Neuronal stem cell (in vitro differentiated cells): ENCODE measurements around the gene RPRD1A.

Experiments used
- DNase-seq: peaks from one replicate; pipeline ENCODE4 v3.0.0-alpha.2; 2013; ENCODE audit warnings: low spot score
- H2AFZ ChIP-seq: one replicate; pipeline ENCODE4 v1.6.1; 2013; ENCODE audit warnings: mild to moderate bottlenecking, low read length, inconsistent platforms
- H2AK5ac ChIP-seq: 2 replicates; pipeline ENCODE4 v1.6.1; 2013; ENCODE audit warnings: low read depth, mild to moderate bottlenecking, inconsistent platforms, low read length, moderate library complexity, mixed read lengths
- H2BK120ac ChIP-seq: 2 replicates; pipeline ENCODE4 v1.6.1; 2013; ENCODE audit warnings: low read depth, mild to moderate bottlenecking, inconsistent platforms, low read length, moderate library complexity, mixed read lengths
- H2BK12ac ChIP-seq: one replicate; pipeline ENCODE4 v1.6.1; 2013; ENCODE audit warnings: low read length, inconsistent platforms
- H2BK15ac ChIP-seq: 2 replicates; pipeline ENCODE4 v1.6.1; 2013; ENCODE audit warnings: mild to moderate bottlenecking, low read length, inconsistent platforms, mixed read lengths
- H2BK5ac ChIP-seq: one replicate; pipeline ENCODE4 v1.6.1; 2013; ENCODE audit warnings: inconsistent platforms, mild to moderate bottlenecking, low read length, moderate library complexity
- H3K14ac ChIP-seq: one replicate; pipeline ENCODE4 v1.6.1; 2013; ENCODE audit warnings: low read length, inconsistent platforms
- H3K18ac ChIP-seq: 2 replicates; pipeline ENCODE4 v1.6.1; 2013; ENCODE audit warnings: low read length, inconsistent platforms
- H3K23ac ChIP-seq: 2 replicates; pipeline ENCODE4 v1.6.1; 2013; ENCODE audit warnings: low read depth, mild to moderate bottlenecking, mixed read lengths, low read length, inconsistent platforms; ENCODE audit not compliant: poor library complexity
- H3K27ac ChIP-seq: replicated peaks from 3 replicates; pipeline ENCODE4 v1.5.1; 2013; ENCODE audit warnings: low read length, inconsistent platforms
- H3K27me3 ChIP-seq, 3 experiments: 2 replicates each; pipeline ENCODE4 v1.6.1; 2013; ENCODE audit warnings: low read length in 3 of 3, mild to moderate bottlenecking in 2 of 3, inconsistent platforms in 1 of 3, low read depth in 1 of 3, mixed read lengths in 1 of 3, moderate library complexity in 1 of 3; ENCODE audit not compliant: control insufficient read depth in 3 of 3, insufficient read depth in 3 of 3
- H3K36me3 ChIP-seq, 2 donors: replicated peaks in 1 of 2; 2 replicates each; pipeline ENCODE4 v1.6.1; 2013; ENCODE audit warnings: low read length in 2 of 2; ENCODE audit not compliant: control insufficient read depth in 2 of 2, insufficient read depth in 2 of 2
- H3K4ac ChIP-seq: 2 replicates; pipeline ENCODE4 v1.6.1; 2013; ENCODE audit warnings: inconsistent platforms, mild to moderate bottlenecking, low read length, moderate library complexity
- H3K4me1 ChIP-seq, 2 donors: 1 replicate in 1 of 2; 2 replicates in 1 of 2; pipeline ENCODE4 v1.6.1; 2013; ENCODE audit warnings: low read length in 2 of 2, low read depth in 1 of 2; ENCODE audit not compliant: control insufficient read depth in 2 of 2, insufficient read depth in 1 of 2
- H3K4me2 ChIP-seq: one replicate; pipeline ENCODE4 v1.6.1; 2013; ENCODE audit warnings: mild to moderate bottlenecking, low read length, inconsistent platforms; ENCODE audit not compliant: insufficient read depth, poor library complexity, severe bottlenecking
- H3K4me3 ChIP-seq, 2 donors: 2 replicates each; pipeline ENCODE4 v1.5.1; 2013; ENCODE audit warnings: low read length in 2 of 2, mild to moderate bottlenecking in 2 of 2, inconsistent platforms in 1 of 2, moderate library complexity in 1 of 2
- H3K79me1 ChIP-seq: one replicate; pipeline ENCODE4 v1.6.1; 2013; ENCODE audit warnings: low read depth, mild to moderate bottlenecking, inconsistent platforms, low read length, moderate library complexity
- H3K9ac ChIP-seq: one replicate; pipeline ENCODE4 v1.6.1; 2013; ENCODE audit warnings: mild to moderate bottlenecking, low read depth, low read length, inconsistent platforms; ENCODE audit not compliant: poor library complexity
- H3K9me3 ChIP-seq, 2 donors: replicated peaks in 1 of 2; 2 replicates each; pipeline versions ENCODE3 to v1.6.1; 2013; ENCODE audit warnings: low read length in 2 of 2, mild to moderate bottlenecking in 2 of 2, inconsistent platforms in 1 of 2, low read depth in 1 of 2, mixed read lengths in 1 of 2, moderate library complexity in 1 of 2; ENCODE audit not compliant: control insufficient read depth in 2 of 2, insufficient read depth in 1 of 2
- H4K8ac ChIP-seq: one replicate; pipeline ENCODE4 v1.6.1; 2013; ENCODE audit warnings: low read depth, mild to moderate bottlenecking, inconsistent platforms, low read length, moderate library complexity
- H4K91ac ChIP-seq: one replicate; pipeline ENCODE4 v1.6.1; 2013; ENCODE audit warnings: low read length, low read depth, mild to moderate bottlenecking, inconsistent platforms; ENCODE audit not compliant: poor library complexity
- WGBS, 2 donors: extraction: QIAGEN DNeasy Blood & Tissue Kit; methylation state at CpG; one replicate each; pipeline ENCODE4 v1.1.7; 2013; ENCODE audit warnings: missing lambda C conversion rate in 2 of 2, mixed read lengths in 1 of 2; ENCODE audit not compliant: insufficient read length in 2 of 2, insufficient replicate concordance in 1 of 2; ENCODE audit errors: extremely low coverage in 2 of 2; 5-methylcytosine and 5-hydroxymethylcytosine counted together

The RPRD1A gene

GRCh38 chr18:36023336-36023735 is 44.0 kb downstream of the RPRD1A start:
- H2BK12ac ChIP-seq: no peak overlapping the region
- H3K4me1 ChIP-seq: no peaks in the 10 kb centered on the region
- no peak overlapping the region for H2BK120ac ChIP-seq
- H3K4me2 ChIP-seq: no peak overlapping the region
- H3K23ac ChIP-seq: no peak overlapping the region
- no peak overlapping the region for H3K14ac ChIP-seq
- no peak overlapping the region for H4K91ac ChIP-seq
- H3K9ac ChIP-seq: no peak overlapping the region
- H3K9me3 ChIP-seq: no peaks in the 10 kb centered on the region
- H3K4ac ChIP-seq: no peak overlapping the region
- no peak overlapping the region for H4K8ac ChIP-seq
- H3K27ac ChIP-seq: no peak overlapping the region
- H3K4me3 ChIP-seq: no peak overlapping the region
- H2BK5ac ChIP-seq: no peak overlapping the region
- H3K36me3 ChIP-seq: peaks cover 3 to 53% of the 10 kb centered on the region in 2 donors
- H2BK15ac ChIP-seq: no peak overlapping the region
- no peaks in the 10 kb centered on the region for H3K27me3 ChIP-seq
- H3K79me1 ChIP-seq: no peaks in the 10 kb centered on the region
- no peak overlapping the region for H2AK5ac ChIP-seq
- H3K18ac ChIP-seq: no peak overlapping the region
- no peak for DNase-seq
- WGBS, 2 donors: no CpG with 5 or more reads among the region's 1 CpG
- no peak overlapping the region for H2AFZ ChIP-seq

GRCh38 chr18:36020174-36020711 is 47.1 kb downstream of the RPRD1A start:
- Histone ChIP-seq H3K18ac (no peak overlapping the region), H4K8ac (no peak overlapping the region), H3K9ac (no peak overlapping the region), H2BK12ac (no peak overlapping the region), H2BK15ac (no peak overlapping the region), H3K4me2 (no peak overlapping the region), H2BK120ac (no peak overlapping the region), H3K14ac (no peak overlapping the region), H3K36me3 (peaks cover 2 to 22% of the 10 kb centered on the region in 2 donors), H3K4me3 (no peak overlapping the region), H2AFZ (no peak overlapping the region), H2BK5ac (no peak overlapping the region), H3K4me1 (no peaks in the 10 kb centered on the region), H2AK5ac (no peak overlapping the region), H3K27ac (no peak overlapping the region), H3K9me3 (no peaks in the 10 kb centered on the region), H3K23ac (no peak overlapping the region), H3K27me3 (no peaks in the 10 kb centered on the region), H4K91ac (no peak overlapping the region), H3K79me1 (no peaks in the 10 kb centered on the region), H3K4ac (no peak overlapping the region)
- DNase-seq: no peak
- no CpG with 5 or more reads among the region's 3 CpGs for WGBS, 2 donors

GRCh38 chr18:36017232-36017631 is 50.1 kb downstream of the RPRD1A start:
- H3K4me3 ChIP-seq: no peak overlapping the region
- H3K9me3 ChIP-seq: no peaks in the 10 kb centered on the region
- no peak overlapping the region for H3K27ac ChIP-seq
- no peak overlapping the region for H4K91ac ChIP-seq
- no peaks in the 10 kb centered on the region for H3K79me1 ChIP-seq
- no peak overlapping the region for H2AK5ac ChIP-seq
- H3K4me1 ChIP-seq: no peaks in the 10 kb centered on the region
- no peak overlapping the region for H3K4ac ChIP-seq
- WGBS, 2 donors: no CpG with 5 or more reads among the region's 2 CpGs
- no peak overlapping the region for H3K23ac ChIP-seq
- DNase-seq: no peak
- no peak overlapping the region for H3K14ac ChIP-seq
- peaks cover 0 to 2% of the 10 kb centered on the region in 2 donors for H3K36me3 ChIP-seq
- H2BK12ac ChIP-seq: peak overlapping the region; percentile 5
- H4K8ac ChIP-seq: no peak overlapping the region
- no peaks in the 10 kb centered on the region for H3K27me3 ChIP-seq
- no peak overlapping the region for H2BK5ac ChIP-seq
- no peak overlapping the region for H3K9ac ChIP-seq
- H3K18ac ChIP-seq: no peak overlapping the region
- H2BK15ac ChIP-seq: no peak overlapping the region
- H2AFZ ChIP-seq: no peak overlapping the region
- no peak overlapping the region for H3K4me2 ChIP-seq
- no peak overlapping the region for H2BK120ac ChIP-seq

DNA sequence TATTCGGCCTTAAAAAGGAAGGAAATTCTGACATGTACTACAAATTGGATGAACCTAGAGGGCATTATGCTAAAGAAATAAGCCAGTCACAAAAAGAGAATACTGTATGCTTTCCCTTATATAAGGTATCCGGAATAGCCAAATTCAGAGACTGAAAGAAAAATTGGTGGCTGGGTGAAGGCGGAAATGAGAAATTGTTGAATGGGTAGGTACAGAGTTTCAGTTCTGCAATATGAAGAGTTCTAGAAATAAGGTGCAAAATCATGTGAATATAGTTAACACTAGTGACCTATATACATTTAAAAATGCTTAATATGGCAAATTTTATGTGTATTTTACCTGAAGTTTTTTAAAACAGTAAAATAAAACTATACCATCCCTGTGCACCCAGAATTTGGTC is 51.7 kb downstream of the RPRD1A start:
- no peak overlapping the region for H3K4ac ChIP-seq
- WGBS, 2 donors: no CpG with 5 or more reads among the region's 3 CpGs
- H3K9ac ChIP-seq: no peak overlapping the region
- peaks cover 0 to 2% of the 10 kb centered on the region in 2 donors for H3K36me3 ChIP-seq
- no peak overlapping the region for H2BK120ac ChIP-seq
- no peaks in the 10 kb centered on the region for H3K9me3 ChIP-seq
- no peak overlapping the region for H3K18ac ChIP-seq
- H4K91ac ChIP-seq: no peak overlapping the region
- H2BK12ac ChIP-seq: no peak overlapping the region
- H4K8ac ChIP-seq: no peak overlapping the region
- no peak overlapping the region for H2BK5ac ChIP-seq
- H3K4me2 ChIP-seq: no peak overlapping the region
- H3K27ac ChIP-seq: no peak overlapping the region
- H3K4me3 ChIP-seq: no peak overlapping the region
- H3K27me3 ChIP-seq: no peaks in the 10 kb centered on the region
- no peak overlapping the region for H2AFZ ChIP-seq
- no peak overlapping the region for H3K14ac ChIP-seq
- no peaks in the 10 kb centered on the region for H3K4me1 ChIP-seq
- no peak overlapping the region for H2BK15ac ChIP-seq
- H3K79me1 ChIP-seq: no peaks in the 10 kb centered on the region
- H3K23ac ChIP-seq: no peak overlapping the region
- no peak for DNase-seq
- H2AK5ac ChIP-seq: no peak overlapping the region
